Lower leg skin (tissue), 3 donors: ENCODE measurements around the gene BEAN1.

Source experiments
- POLR2A ChIP-seq, 2 donors: fragments of 450-650 bp; IDR thresholded peaks; one replicate each; pipeline ENCODE4 v1.6.1; 2016 to 2017; ENCODE audit warnings: antibody characterized with exemption in 2 of 2, mild to moderate bottlenecking in 1 of 2, moderate library complexity in 1 of 2
- TF ChIP-seq, protein P1 (sequence below), 3 donors: fragments of 450-650 bp; IDR thresholded peaks; one replicate each; pipeline ENCODE4 v1.5.1; 2016; ENCODE audit warnings: antibody characterized with exemption in 3 of 3, mild to moderate bottlenecking in 3 of 3, moderate library complexity in 2 of 3

DNA sequence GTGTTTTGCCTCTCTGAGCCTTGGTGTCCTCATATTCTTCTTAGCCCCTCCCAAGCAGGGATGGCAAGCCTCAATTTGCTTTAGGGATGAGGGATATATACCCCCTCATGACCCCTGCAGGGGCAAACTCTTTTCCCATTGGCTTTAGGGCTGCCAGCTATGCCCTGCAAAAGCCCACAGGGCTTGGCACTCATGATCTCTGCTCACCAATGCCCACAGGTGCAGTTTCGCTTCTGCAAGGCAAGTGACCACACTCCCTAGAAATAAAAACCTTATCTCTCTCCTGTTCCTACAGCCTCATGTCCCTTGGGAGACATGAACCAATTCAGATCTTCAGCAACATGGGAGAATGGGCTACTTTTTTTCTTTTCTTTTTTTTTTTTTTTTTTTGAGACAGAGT lies 8.8 kb downstream of the BEAN1 start:
- TF ChIP-seq, protein P1, sequence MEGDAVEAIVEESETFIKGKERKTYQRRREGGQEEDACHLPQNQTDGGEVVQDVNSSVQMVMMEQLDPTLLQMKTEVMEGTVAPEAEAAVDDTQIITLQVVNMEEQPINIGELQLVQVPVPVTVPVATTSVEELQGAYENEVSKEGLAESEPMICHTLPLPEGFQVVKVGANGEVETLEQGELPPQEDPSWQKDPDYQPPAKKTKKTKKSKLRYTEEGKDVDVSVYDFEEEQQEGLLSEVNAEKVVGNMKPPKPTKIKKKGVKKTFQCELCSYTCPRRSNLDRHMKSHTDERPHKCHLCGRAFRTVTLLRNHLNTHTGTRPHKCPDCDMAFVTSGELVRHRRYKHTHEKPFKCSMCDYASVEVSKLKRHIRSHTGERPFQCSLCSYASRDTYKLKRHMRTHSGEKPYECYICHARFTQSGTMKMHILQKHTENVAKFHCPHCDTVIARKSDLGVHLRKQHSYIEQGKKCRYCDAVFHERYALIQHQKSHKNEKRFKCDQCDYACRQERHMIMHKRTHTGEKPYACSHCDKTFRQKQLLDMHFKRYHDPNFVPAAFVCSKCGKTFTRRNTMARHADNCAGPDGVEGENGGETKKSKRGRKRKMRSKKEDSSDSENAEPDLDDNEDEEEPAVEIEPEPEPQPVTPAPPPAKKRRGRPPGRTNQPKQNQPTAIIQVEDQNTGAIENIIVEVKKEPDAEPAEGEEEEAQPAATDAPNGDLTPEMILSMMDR (IDR thresholded peaks at IDR 0.05): no peak
- TF ChIP-seq POLR2A (IDR thresholded peaks at IDR 0.05): no peak
